GM10266 (cell line): Measurements from ENCODE around the gene STAB2.

Experiments
- DNase-seq: peaks from one replicate; pipeline ENCODE4 v3.0.0; 2012; ENCODE audit errors: extremely low spot score
- CTCF ChIP-seq: IDR thresholded peaks from 2 replicates; pipeline ENCODE4 v1.5.1; 2012; ENCODE audit warnings: mild to moderate bottlenecking, low read depth; ENCODE audit not compliant: control insufficient read depth, insufficient read depth; ENCODE audit errors: missing control alignments

STAB2 gene

GRCh38 chr12:103813426-103813825 lies 226.4 kb downstream of the STAB2 start:
- no peak for DNase-seq
- TF ChIP-seq CTCF = no peak

- TF ChIP-seq CTCF = no peak
- DNase-seq = no peak
These were observed 226.9 kb downstream of the STAB2 start for GRCh38 chr12:103813949-103814348.

DNA sequence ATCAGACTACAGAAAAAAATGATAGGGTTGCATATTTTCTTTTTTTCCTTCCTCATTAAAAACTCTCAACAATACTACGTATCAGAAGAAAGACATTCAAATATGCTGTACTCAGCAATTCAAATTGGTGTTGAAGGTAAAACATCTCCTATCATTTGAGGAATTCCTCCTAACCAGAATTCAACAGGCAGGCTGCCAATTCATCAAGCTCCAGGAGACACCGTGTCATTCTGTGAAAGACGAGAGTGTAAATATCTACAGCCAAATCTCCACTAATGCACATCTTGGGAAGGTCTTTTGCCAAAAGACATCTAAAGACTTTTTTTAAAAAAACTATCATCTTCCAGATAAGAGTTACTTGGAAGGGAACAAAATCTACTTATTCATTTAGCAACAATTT lies 227.4 kb downstream of the STAB2 start:
- TF ChIP-seq CTCF = no peak
- no peak for DNase-seq
